ENCODE measurements around the gene PID1.

GRCh38 chr2:229212241-229212640 lies 58.8 kb downstream of the PID1 start:
- TF ChIP-seq ZBTB33 (IDR thresholded peaks at IDR 0.05) (no peak), CTCF (IDR thresholded peaks at IDR 0.05; ENCODE audit: low read depth, low read length, missing input control) (no peak), REST (IDR thresholded peaks at IDR 0.05) (no peak), SP1 (IDR thresholded peaks at IDR 0.05) (no peak), JUND (IDR thresholded peaks at IDR 0.05) (no peak), ATF3 (IDR thresholded peaks at IDR 0.05) (no peak), GABPA (IDR thresholded peaks at IDR 0.05 in 1 of 2, conservative IDR thresholded peaks at IDR 0.05 in 1 of 2) (no peak)
